A549 treated with AZD9567 at 1 μM for 4 hours (cell line): ENCODE results near the gene SERPIND1. TPM values are rescaled to one million over a fixed set of nuclear protein-coding genes. Genes with fewer than 3 reads are reported as not detected.

Experiments
- total RNA-seq: library from RNA; stranded (reverse); fragments of 200-300 nt; extraction: Qiagen RNA extraction; gene quantifications from 5 replicates; pipeline ENCODE4 v1.2.3, GENCODE V29; 2022; ENCODE audit not compliant: insufficient read depth

SERPIND1 gene, protein sequence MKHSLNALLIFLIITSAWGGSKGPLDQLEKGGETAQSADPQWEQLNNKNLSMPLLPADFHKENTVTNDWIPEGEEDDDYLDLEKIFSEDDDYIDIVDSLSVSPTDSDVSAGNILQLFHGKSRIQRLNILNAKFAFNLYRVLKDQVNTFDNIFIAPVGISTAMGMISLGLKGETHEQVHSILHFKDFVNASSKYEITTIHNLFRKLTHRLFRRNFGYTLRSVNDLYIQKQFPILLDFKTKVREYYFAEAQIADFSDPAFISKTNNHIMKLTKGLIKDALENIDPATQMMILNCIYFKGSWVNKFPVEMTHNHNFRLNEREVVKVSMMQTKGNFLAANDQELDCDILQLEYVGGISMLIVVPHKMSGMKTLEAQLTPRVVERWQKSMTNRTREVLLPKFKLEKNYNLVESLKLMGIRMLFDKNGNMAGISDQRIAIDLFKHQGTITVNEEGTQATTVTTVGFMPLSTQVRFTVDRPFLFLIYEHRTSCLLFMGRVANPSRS
- total RNA-seq, result 0.03 TPM in 1 of 5 replicates, not detected in the others

DNA sequence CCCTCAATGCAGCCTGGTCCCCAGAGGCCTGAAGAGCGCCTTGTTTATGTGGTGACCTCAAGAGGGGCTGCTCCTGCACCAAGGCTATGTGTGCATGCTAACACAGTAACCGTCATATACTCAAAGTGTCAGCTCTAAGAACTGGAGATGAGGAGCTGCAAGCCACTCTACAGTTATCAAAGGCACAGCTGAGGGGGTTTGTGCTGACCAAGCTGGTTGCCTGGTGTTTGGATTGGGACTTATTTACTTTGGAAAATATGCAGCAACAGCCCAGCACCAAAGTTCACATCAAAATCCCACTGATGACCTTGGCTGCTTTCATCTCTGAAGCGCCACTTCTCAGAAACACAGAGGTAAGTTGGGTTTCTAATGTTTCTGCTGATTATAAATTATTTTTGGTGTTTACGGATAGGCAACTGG lies at the start of gene SERPIND1:
TSS of gene SERPIND1 (plus strand) at position 321 of the 420 bp plus-strand sequence. CDS start 5,200 bp downstream, outside the sequence.

Other genes starting within 250 kb of the SERPIND1 start
- 19.0 to 23.7 TPM (median 20.3 TPM) in 5 replicates for gene PI4KA, start 84.7 kb downstream of the SERPIND1 start, total RNA-seq
- gene SNAP29, start 84.9 kb downstream of the SERPIND1 start, total RNA-seq, result 13.1 to 19.1 TPM (median 18.5 TPM) in 5 replicates
- 21.4 to 34.7 TPM (median 22.8 TPM) in 5 replicates for gene CRKL, start 143.3 kb downstream of the SERPIND1 start, total RNA-seq
- gene AIFM3, start 193.1 kb downstream of the SERPIND1 start, total RNA-seq, result 2.5 to 3.9 TPM (median 3.8 TPM) in 4 of 5 replicates, not detected in the other
- 17.3 to 22.0 TPM (median 19.5 TPM) in 5 replicates for gene LZTR1, start 208.2 kb downstream of the SERPIND1 start, total RNA-seq
- 22.1 to 24.9 TPM (median 23.7 TPM) in 5 replicates for gene THAP7, start 228.0 kb downstream of the SERPIND1 start, total RNA-seq
- 0.69 to 0.84 TPM (median 0.75 TPM) in 4 of 5 replicates, not detected in the other for gene P2RX6, start 241.1 kb downstream of the SERPIND1 start, total RNA-seq